ENCODE measurements around the gene PLEKHM3.
A peak's percentile ranks its signal among the peaks of the same experiment; 100 is the strongest.

Gene PLEKHM3

DNA sequence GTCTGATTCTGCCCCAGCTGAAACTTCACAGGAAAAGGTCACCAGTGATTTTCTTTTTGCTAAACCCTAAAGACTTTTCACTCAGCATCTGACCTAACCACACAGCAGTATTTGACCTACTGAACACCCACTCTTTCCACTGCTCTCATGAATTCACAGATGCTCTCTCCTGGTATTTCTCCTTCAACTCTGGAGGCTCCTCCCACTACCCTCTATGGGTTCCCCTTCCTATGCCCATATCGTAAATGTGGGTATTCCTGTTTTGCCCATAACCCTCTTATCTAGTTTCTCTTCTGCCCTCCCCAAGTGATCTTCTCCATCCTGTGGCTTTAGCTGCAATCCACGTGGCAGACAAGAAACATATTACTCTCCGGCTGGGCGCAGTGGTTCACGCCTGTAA is 7.6 kb downstream of the PLEKHM3 start:
- peaks cover 4 to 14% (median 5%) of the 10 kb centered on the region in 5 donors for H3K4me1 ChIP-seq (ENCODE audit: control insufficient read depth in 5 of 5, insufficient read depth in 5 of 5, low read length in 5 of 5)
- no peak overlapping the region for H3K27ac ChIP-seq (ENCODE audit: low read depth, low read length)
- H3K9ac ChIP-seq (ENCODE audit: low read length in 5 of 5), result no peak overlapping the region
- H3K9me3 ChIP-seq (ENCODE audit: control insufficient read depth in 5 of 5, low read length in 5 of 5), result no peaks in the 10 kb centered on the region
- no peaks in the 10 kb centered on the region for H3K27me3 ChIP-seq (ENCODE audit: control insufficient read depth in 5 of 5, insufficient read depth in 4 of 5, low read length in 5 of 5)
- peaks cover 0 to 5% (median 0%) of the 10 kb centered on the region in 5 donors for H3K36me3 ChIP-seq (ENCODE audit: control insufficient read depth in 5 of 5, insufficient read depth in 5 of 5, low read length in 5 of 5)
- H3K4me3 ChIP-seq (ENCODE audit: low read depth in 1 of 5, low read length in 5 of 5), result no peak overlapping the region

DNA sequence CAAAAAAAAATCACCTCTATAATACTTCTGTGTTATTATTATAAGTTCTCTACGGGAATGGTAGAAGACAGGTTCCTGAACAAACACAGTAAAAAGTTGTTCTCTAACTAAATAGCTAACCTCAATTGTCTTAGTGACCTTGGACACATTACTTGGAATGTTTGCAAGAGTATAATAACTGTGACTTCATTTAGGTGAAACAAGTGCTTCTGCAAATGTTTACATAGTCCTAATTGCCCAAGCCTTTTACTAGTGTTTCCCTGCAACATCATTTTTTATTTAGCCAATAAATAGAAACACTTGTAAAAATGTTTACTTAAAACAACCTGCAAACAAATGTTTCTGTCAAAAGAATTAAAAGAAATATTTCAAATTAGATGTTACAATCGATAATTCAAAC is 9.9 kb downstream of the PLEKHM3 start:
- Histone ChIP-seq H3K36me3 (ENCODE audit: control insufficient read depth in 5 of 5, insufficient read depth in 5 of 5, low read length in 5 of 5) (peaks cover 0 to 5% (median 0%) of the 10 kb centered on the region in 5 donors), H3K27ac (ENCODE audit: low read depth, low read length) (no peak overlapping the region), H3K4me3 (ENCODE audit: low read depth in 1 of 5, low read length in 5 of 5) (no peak overlapping the region), H3K9me3 (ENCODE audit: control insufficient read depth in 5 of 5, low read length in 5 of 5) (no peaks in the 10 kb centered on the region), H3K4me1 (ENCODE audit: control insufficient read depth in 5 of 5, insufficient read depth in 5 of 5, low read length in 5 of 5) (peaks cover 4 to 14% (median 5%) of the 10 kb centered on the region in 5 donors), H3K9ac (ENCODE audit: low read length in 5 of 5) (no peak overlapping the region), H3K27me3 (ENCODE audit: control insufficient read depth in 5 of 5, insufficient read depth in 4 of 5, low read length in 5 of 5) (no peaks in the 10 kb centered on the region)

DNA sequence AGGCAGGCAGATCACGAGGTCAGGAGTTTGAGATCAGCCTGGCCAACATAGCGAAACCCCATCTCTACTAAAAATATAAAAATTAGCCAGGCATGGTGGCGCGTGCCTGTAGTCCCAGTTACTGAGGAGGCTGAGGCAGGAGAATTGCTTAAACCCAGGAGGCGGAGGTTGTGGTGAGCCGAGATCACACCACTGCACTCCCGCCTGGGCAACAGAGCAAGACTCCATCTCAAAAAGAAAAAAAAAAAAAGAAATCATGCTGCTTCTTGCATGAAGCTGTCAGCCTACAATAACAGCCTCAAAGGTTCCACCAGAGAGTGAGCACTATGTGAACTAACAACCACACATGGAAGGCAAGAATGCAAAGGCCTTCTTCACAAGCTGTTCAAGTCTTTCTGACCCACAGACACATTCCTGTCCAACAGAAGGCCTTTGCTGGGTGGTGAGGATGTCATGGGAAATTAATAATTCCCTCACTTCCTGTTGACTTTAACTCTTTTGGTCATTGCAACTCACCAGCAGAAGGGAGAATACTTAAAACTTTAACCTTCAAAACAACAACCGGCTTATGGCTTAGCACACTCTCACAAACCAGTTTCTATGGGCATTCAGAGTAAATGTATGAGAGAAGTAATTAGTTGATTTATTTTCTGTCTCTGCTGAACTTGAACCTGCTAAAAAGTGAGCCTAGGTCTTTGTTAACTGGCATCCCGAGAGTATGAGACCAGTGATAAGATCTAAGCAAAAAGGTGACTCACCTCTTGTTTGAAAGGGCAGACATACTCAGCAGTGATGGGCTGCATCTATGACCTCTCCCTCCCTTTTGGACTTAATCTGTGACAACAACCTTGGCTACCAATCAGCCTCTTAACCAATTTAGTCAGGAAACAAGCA is 11.8 kb downstream of the PLEKHM3 start:
- H3K9me3 ChIP-seq (ENCODE audit: control insufficient read depth in 5 of 5, low read length in 5 of 5), result no peaks in the 10 kb centered on the region
- peaks cover 0 to 5% (median 0%) of the 10 kb centered on the region in 5 donors for H3K36me3 ChIP-seq (ENCODE audit: control insufficient read depth in 5 of 5, insufficient read depth in 5 of 5, low read length in 5 of 5)
- H3K9ac ChIP-seq (ENCODE audit: low read length in 5 of 5), result no peak overlapping the region
- peaks cover 3 to 17% (median 5%) of the 10 kb centered on the region in 5 donors for H3K4me1 ChIP-seq (ENCODE audit: control insufficient read depth in 5 of 5, insufficient read depth in 5 of 5, low read length in 5 of 5)
- no peaks in the 10 kb centered on the region for H3K27me3 ChIP-seq (ENCODE audit: control insufficient read depth in 5 of 5, insufficient read depth in 4 of 5, low read length in 5 of 5)
- peak overlapping the region; percentile 42 for H3K27ac ChIP-seq (ENCODE audit: low read depth, low read length)
- no peak overlapping the region for H3K4me3 ChIP-seq (ENCODE audit: low read depth in 1 of 5, low read length in 5 of 5)

DNA sequence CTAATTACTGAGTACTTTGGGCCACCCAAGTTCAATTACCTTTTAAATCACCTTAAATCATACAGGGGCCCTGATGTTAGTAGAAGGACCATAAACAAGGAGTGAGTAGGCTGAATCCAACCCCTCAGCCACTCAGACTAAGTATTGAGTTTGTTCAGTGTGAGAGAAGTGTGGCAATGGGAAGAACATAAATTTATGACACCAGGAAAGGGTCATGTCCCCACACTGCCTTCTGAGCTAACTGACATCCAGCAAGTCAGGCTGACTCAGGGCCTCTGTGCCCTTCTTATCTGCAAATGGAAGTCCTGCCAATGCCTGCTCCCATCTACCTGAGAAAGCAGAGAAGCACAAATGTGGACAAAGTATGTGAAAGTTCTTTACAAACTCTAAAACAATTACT is 12.9 kb downstream of the PLEKHM3 start:
- Histone ChIP-seq H3K9me3 (ENCODE audit: control insufficient read depth in 5 of 5, low read length in 5 of 5) (no peaks in the 10 kb centered on the region), H3K4me1 (ENCODE audit: control insufficient read depth in 5 of 5, insufficient read depth in 5 of 5, low read length in 5 of 5) (peaks cover 0 to 10% (median 5%) of the 10 kb centered on the region in 5 donors), H3K36me3 (ENCODE audit: control insufficient read depth in 5 of 5, insufficient read depth in 5 of 5, low read length in 5 of 5) (peaks cover 0 to 5% (median 0%) of the 10 kb centered on the region in 5 donors), H3K9ac (ENCODE audit: low read length in 5 of 5) (no peak overlapping the region), H3K27ac (ENCODE audit: low read depth, low read length) (no peak overlapping the region), H3K27me3 (ENCODE audit: control insufficient read depth in 5 of 5, insufficient read depth in 4 of 5, low read length in 5 of 5) (no peaks in the 10 kb centered on the region), H3K4me3 (ENCODE audit: low read depth in 1 of 5, low read length in 5 of 5) (no peak overlapping the region)

DNA sequence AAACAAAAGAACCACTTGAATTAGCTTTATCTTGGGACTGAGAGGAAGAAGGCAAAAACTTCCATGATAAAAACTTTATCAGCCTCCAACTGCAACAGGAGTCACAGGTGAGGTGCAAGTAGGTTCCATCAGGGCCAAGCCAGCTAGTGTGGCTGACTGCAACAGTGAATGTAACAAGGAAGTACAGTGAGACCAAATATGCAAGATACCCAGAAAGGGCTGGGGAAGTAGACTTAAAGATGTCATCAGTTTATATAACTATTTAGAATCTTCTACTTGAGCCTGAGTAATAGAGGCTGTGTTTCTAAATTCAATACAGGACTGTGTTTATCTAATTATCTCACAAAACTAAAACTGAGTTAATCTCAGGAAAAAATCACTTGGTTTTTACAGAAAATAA is 14.8 kb downstream of the PLEKHM3 start:
- Histone ChIP-seq H3K4me3 (ENCODE audit: low read depth in 1 of 5, low read length in 5 of 5) (no peak overlapping the region), H3K27ac (ENCODE audit: low read depth, low read length) (no peak overlapping the region), H3K4me1 (ENCODE audit: control insufficient read depth in 5 of 5, insufficient read depth in 5 of 5, low read length in 5 of 5) (peaks cover 0 to 10% (median 5%) of the 10 kb centered on the region in 5 donors), H3K27me3 (ENCODE audit: control insufficient read depth in 5 of 5, insufficient read depth in 4 of 5, low read length in 5 of 5) (no peaks in the 10 kb centered on the region), H3K9me3 (ENCODE audit: control insufficient read depth in 5 of 5, low read length in 5 of 5) (no peaks in the 10 kb centered on the region), H3K9ac (ENCODE audit: low read length in 5 of 5) (peak overlapping the region in 1 of 5 donors; percentile 8), H3K36me3 (ENCODE audit: control insufficient read depth in 5 of 5, insufficient read depth in 5 of 5, low read length in 5 of 5) (no peaks in the 10 kb centered on the region)

DNA sequence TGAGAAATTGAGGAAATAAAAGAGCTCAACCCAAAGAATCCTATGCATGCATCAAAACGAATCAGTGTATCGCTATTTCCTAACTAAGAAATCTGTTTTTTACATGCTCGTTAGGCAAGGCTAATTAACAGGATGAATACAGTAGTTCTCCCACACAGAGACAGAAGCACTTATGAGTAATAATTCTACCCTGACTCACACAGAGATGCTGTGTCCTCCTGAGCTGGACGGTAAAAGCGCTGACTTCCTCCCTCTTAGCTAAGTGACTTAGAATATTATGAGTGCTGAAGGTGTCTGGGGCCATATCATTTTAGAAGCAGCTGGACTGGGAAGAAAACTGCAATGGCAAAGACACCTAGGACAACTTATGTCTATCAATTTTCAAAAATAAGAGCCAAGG is 18.5 kb downstream of the PLEKHM3 start:
- Histone ChIP-seq H3K9ac (ENCODE audit: low read length in 5 of 5) (no peak overlapping the region), H3K27ac (ENCODE audit: low read depth, low read length) (no peak overlapping the region), H3K4me3 (ENCODE audit: low read depth in 1 of 5, low read length in 5 of 5) (no peak overlapping the region), H3K9me3 (ENCODE audit: control insufficient read depth in 5 of 5, low read length in 5 of 5) (no peaks in the 10 kb centered on the region), H3K4me1 (ENCODE audit: control insufficient read depth in 5 of 5, insufficient read depth in 5 of 5, low read length in 5 of 5) (peaks cover 0 to 7% (median 0%) of the 10 kb centered on the region in 5 donors), H3K27me3 (ENCODE audit: control insufficient read depth in 5 of 5, insufficient read depth in 4 of 5, low read length in 5 of 5) (no peaks in the 10 kb centered on the region), H3K36me3 (ENCODE audit: control insufficient read depth in 5 of 5, insufficient read depth in 5 of 5, low read length in 5 of 5) (peaks cover 0 to 2% (median under 1%) of the 10 kb centered on the region in 5 donors)

DNA sequence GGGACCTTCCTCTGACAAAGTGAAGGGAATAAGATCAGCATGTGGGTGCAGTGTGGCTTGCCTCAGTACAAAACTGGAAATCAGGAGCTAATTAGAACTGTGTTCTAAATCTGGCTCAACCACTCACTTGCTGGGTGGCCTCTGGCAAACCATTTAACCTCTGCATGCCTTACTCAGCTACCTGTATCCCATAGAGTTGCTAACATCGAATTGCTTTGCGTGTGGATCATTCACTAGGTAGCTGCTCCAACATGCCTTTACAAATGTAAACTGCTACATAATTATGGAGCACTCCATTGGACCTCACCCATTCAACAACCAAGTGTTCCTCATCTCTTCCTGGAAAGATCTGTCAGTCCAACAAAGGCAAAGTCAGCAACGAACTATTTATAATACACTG is 19.0 kb downstream of the PLEKHM3 start:
- Histone ChIP-seq H3K27me3 (ENCODE audit: control insufficient read depth in 5 of 5, insufficient read depth in 4 of 5, low read length in 5 of 5) (no peaks in the 10 kb centered on the region), H3K4me1 (ENCODE audit: control insufficient read depth in 5 of 5, insufficient read depth in 5 of 5, low read length in 5 of 5) (peaks cover 0 to 7% (median 0%) of the 10 kb centered on the region in 5 donors), H3K4me3 (ENCODE audit: low read depth in 1 of 5, low read length in 5 of 5) (no peak overlapping the region), H3K9me3 (ENCODE audit: control insufficient read depth in 5 of 5, low read length in 5 of 5) (no peaks in the 10 kb centered on the region), H3K9ac (ENCODE audit: low read length in 5 of 5) (no peak overlapping the region), H3K36me3 (ENCODE audit: control insufficient read depth in 5 of 5, insufficient read depth in 5 of 5, low read length in 5 of 5) (peaks cover 0 to 7% (median 4%) of the 10 kb centered on the region in 5 donors), H3K27ac (ENCODE audit: low read depth, low read length) (no peak overlapping the region)

DNA sequence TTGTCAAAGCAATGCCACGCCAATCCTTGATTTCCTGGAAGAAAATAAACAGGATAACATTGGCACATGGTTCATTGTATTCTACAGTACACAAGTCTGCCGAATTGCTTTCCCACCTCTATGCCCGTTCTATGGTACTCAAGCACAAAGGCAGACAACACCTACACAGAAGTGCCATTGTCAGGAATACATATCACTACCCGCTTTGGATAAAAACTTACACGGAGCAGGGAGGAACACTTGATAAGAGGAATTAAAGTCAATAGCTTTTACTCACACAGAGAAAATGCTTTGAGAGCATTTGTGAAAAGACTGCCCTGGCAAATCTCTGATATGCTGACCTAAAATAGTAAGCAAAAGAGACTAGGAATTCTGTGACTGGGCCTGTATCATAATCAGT is 23.4 kb downstream of the PLEKHM3 start:
- Histone ChIP-seq H3K4me1 (ENCODE audit: control insufficient read depth in 5 of 5, insufficient read depth in 5 of 5, low read length in 5 of 5) (peaks cover 0 to 19% (median 8%) of the 10 kb centered on the region in 5 donors), H3K4me3 (ENCODE audit: low read depth in 1 of 5, low read length in 5 of 5) (no peak overlapping the region), H3K27ac (ENCODE audit: low read depth, low read length) (no peak overlapping the region), H3K27me3 (ENCODE audit: control insufficient read depth in 5 of 5, insufficient read depth in 4 of 5, low read length in 5 of 5) (no peaks in the 10 kb centered on the region), H3K9ac (ENCODE audit: low read length in 5 of 5) (no peak overlapping the region), H3K36me3 (ENCODE audit: control insufficient read depth in 5 of 5, insufficient read depth in 5 of 5, low read length in 5 of 5) (peaks cover 13 to 26% (median 16%) of the 10 kb centered on the region in 5 donors), H3K9me3 (ENCODE audit: control insufficient read depth in 5 of 5, low read length in 5 of 5) (no peaks in the 10 kb centered on the region)

DNA sequence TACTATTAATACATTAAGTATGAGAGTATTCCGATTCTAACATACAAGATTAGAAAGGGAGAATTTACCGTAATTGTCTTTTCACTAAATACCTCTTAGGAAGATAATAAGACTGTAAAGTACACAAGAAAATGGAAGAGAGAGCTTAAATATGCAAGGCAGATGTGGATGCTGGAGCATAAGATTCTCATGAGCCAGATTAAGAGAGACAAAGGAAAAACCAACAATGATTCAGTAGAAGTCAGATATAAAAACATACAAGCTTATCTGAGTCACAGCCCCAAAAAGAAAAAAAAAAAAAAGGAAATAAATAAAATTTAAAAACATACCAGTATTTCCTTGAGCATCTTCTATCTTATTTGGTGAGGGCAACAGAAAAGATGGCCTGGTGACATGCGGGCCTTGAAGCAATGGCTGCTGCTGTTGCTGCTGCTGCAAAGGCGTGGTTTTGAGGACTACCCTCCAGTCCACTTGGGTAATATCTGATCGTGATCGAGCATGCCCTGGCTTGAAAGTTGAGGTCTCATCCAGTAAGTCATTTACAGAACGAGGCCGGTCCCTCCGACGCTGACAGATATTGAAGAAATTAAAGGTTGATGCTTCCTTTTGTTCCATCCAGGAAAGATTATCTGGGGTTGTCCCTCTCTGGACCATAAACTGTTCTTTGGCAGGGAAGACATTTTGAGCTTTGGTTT is 24.5 kb downstream of the PLEKHM3 start:
- peaks cover 0 to 28% (median 8%) of the 10 kb centered on the region in 5 donors for H3K4me1 ChIP-seq (ENCODE audit: control insufficient read depth in 5 of 5, insufficient read depth in 5 of 5, low read length in 5 of 5)
- H3K27me3 ChIP-seq (ENCODE audit: control insufficient read depth in 5 of 5, insufficient read depth in 4 of 5, low read length in 5 of 5), result no peaks in the 10 kb centered on the region
- no peak overlapping the region for H3K4me3 ChIP-seq (ENCODE audit: low read depth in 1 of 5, low read length in 5 of 5)
- H3K9me3 ChIP-seq (ENCODE audit: control insufficient read depth in 5 of 5, low read length in 5 of 5), result no peaks in the 10 kb centered on the region
- no peak overlapping the region for H3K27ac ChIP-seq (ENCODE audit: low read depth, low read length)
- peaks cover 13 to 26% (median 16%) of the 10 kb centered on the region in 5 donors for H3K36me3 ChIP-seq (ENCODE audit: control insufficient read depth in 5 of 5, insufficient read depth in 5 of 5, low read length in 5 of 5)
- H3K9ac ChIP-seq (ENCODE audit: low read length in 5 of 5), result no peak overlapping the region

DNA sequence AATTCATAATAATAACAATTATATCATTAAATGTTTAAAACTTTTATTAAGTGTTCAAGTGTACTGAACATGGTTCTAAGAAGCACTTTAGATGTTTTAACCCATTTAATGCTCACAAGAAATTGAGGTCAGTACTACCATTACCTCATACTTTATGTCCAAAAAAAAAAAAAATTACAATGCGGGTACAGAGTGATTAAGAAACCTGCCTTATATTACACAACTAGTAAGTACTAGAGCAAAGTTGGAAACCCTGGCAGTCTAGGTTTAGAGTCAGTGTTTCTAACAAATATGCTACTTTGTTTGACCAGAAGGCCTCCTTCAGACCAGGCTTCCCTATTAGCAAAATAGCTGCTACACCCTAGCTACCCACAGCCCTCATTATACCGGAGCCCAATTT is 28.5 kb downstream of the PLEKHM3 start:
- H3K27ac ChIP-seq (ENCODE audit: low read depth, low read length), result peak overlapping the region; percentile 69
- H3K9me3 ChIP-seq (ENCODE audit: control insufficient read depth in 5 of 5, low read length in 5 of 5), result no peaks in the 10 kb centered on the region

More for the DNA sequence above, 28.5 kb downstream of the PLEKHM3 start:
- no peaks in the 10 kb centered on the region for H3K27me3 ChIP-seq (ENCODE audit: control insufficient read depth in 5 of 5, insufficient read depth in 4 of 5, low read length in 5 of 5)
- H3K9ac ChIP-seq (ENCODE audit: low read length in 5 of 5), result peak overlapping the region in 2 of 5 donors; percentile 4 to 45
- peaks cover 13 to 24% (median 17%) of the 10 kb centered on the region in 5 donors for H3K36me3 ChIP-seq (ENCODE audit: control insufficient read depth in 5 of 5, insufficient read depth in 5 of 5, low read length in 5 of 5)
- H3K4me1 ChIP-seq (ENCODE audit: control insufficient read depth in 5 of 5, insufficient read depth in 5 of 5, low read length in 5 of 5), result peaks cover 0 to 38% (median 10%) of the 10 kb centered on the region in 5 donors
- no peak overlapping the region for H3K4me3 ChIP-seq (ENCODE audit: low read depth in 1 of 5, low read length in 5 of 5)

Measured in subcutaneous abdominal adipose tissue (tissue), 5 donors.